HG03432 (cell line): Measurements from ENCODE around the gene CNPY4.

Source experiments
- ATAC-seq: cut with Tn5 transposase; IDR thresholded peaks from one replicate; pipeline ENCODE4 v1.9.1; 2021; ENCODE audit warnings: mild to moderate bottlenecking, moderate library complexity; ENCODE audit not compliant: unreplicated experiment

Gene CNPY4

DNA sequence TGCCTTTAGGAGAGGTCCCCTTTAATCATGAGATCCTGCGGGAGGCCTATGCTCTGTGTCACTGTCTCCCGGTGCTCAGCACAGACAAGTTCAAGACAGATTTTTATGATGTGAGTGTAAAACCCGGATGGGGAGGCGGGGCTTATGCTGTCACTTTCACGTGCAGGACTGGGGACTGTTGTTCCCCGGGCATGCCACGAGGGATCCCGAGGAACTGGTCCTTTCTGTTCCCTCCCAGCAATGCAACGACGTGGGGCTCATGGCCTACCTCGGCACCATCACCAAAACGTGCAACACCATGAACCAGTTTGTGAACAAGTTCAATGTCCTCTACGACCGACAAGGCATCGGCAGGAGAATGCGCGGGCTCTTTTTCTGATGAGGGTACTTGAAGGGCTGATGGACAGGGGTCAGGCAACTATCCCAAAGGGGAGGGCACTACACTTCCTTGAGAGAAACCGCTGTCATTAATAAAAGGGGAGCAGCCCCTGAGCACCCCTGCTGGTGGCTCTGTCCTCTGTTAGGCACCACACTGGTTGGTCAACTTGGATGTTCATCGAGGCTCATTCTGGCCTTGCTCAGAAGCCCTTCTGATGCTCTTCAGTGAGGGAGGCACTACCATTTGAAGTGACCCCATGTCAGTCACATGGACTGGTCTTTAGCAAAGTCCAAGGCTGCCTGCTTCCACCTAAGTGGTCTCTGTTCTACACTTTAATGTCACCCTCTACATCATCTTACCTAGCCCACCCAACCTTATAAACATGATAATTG lies 27.8 kb upstream of the CNPY4 start:
- ATAC-seq: no peak

DNA sequence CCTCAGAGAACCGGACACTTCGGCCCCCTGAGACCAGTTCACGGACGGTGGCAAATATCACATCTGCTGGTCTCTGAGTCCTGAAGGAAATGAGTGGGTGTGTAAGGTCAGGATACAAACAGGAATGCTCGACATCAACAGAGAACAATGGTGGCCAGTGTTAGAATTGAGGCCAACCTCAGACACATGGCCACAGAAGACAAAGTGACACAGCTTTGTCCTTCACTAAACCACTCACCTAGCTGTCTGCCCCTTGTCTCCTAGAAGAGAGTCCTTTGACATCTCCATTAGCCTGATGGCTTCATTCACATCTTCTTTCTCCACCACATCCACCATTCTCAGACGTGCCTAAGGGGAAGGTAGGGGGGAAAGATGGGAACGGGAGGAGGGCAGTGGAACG lies 26.4 kb upstream of the CNPY4 start:
- no peak for ATAC-seq

DNA sequence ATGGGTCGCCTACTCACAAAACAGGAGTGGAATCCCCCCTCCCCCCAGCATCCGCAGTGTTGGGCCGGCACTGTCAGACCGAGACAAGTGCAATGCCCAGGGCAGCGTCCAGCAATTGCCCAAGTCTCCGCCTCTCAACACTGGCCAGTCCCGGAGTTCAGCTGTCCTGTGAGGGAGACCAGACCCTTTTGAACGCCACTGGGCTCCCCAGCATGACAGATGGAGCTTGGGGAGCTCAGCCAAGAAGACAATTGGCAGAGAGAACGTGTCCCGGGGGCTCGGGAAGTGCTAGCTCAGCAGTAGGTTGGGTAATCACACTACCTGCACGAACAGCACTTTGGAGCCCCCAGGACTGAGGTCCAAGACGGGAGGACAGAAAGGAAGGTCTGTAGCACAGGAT lies 25.9 kb upstream of the CNPY4 start:
- ATAC-seq: no peak

DNA sequence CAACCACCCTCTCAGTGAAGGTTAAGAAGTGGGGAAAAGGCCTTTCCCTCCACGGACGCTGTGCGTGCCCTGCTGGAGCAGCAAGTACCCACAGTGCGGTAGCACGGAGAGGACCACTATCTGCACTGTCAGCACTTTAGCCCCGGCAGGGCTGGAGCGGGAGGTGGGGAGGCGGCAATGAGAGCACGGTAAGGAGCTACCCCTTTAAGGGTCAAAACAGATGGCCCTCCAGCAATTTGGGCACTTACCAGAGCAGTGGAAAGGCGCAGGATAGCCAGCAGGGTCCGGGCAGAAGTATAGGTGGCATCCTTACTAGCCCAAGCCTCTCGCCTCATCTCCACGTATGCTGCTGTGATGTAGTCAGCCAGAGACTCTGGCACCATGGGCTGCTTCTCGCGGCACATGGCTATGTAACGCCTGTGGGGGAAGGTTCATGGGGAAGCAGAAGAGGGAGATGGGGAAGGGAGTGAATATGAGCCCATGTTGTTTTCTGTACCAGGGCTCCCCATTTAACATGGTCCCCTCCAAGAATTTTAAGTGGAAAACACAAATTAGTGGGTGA lies 25.4 kb upstream of the CNPY4 start:
- ATAC-seq: no peak

DNA sequence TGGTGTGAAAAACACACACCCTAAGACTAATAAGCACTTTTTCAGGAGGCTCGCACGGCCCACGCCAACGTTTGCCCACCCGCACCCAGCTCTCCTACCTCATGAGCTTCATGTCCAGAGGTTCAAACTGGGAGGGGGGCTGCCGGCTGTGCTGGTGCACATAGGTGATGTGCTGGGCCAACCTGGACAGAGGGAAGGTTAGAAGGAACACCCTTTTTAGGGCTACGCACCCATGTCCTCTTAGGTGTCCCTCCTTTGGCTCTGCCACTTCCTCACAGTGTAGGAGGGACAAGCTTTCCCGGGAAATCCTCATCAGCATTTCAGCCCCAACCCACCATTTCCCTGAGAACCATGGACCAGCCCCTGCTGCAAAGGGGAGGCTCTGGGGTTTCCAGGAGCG lies 24.1 kb upstream of the CNPY4 start:
- ATAC-seq: no peak

DNA sequence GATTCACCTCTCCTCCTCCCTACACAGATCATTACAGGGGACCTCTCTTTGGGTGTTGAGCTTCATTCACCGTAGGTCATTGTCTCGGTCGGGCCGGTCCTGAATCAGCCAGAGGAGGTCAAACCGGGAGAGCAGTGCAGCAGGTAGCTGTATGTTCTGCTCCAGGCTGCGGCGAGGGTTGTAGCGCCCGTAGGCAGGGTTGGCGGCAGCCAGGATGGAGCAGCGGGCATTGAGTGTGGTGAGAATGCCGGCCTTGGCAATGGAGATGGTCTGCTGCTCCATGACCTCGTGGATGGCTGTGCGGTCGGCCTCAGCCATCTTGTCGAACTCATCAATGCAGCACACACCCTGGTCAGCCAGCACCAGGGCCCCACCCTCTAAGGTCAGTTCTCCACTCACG lies 23.7 kb upstream of the CNPY4 start:
- ATAC-seq: no peak

DNA sequence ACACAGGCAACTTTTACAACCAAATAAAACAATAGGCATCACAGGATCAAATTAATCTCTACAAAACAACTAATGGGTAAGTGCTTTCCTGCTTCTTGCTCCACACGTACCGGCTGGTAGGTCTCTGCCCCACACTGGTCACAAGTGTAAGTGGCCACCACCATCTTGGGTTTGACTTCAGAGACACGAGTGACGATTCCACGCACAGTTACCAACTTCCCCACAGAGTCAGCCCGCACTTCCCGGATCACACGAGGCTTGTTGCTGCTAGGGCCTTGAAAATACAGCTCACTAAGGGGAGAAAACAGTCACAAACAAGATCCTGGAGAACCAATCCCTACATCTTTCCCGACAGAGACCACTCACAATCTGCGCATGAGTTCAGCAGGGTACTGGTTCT lies 20.5 kb upstream of the CNPY4 start:
- ATAC-seq: no peak

DNA sequence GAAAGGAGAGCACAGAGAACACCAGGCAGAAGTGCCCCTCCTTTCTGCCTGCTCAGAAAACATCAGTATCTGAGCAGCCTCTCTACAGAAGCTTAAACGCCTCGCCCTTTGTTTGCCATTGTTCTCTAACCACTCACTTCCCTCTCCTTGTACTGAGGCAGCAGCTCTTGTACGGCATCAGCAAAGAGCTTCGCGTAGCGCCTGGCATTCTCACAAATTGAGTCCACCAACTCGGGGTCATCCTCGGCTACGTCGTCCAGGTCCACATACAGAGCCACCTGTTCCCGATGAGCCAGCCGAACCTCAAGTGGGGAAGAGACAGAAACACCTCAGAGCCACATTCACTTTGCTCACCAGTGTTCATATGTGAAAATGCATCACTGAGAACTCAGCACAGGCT lies 20.0 kb upstream of the CNPY4 start:
- ATAC-seq: no peak

DNA sequence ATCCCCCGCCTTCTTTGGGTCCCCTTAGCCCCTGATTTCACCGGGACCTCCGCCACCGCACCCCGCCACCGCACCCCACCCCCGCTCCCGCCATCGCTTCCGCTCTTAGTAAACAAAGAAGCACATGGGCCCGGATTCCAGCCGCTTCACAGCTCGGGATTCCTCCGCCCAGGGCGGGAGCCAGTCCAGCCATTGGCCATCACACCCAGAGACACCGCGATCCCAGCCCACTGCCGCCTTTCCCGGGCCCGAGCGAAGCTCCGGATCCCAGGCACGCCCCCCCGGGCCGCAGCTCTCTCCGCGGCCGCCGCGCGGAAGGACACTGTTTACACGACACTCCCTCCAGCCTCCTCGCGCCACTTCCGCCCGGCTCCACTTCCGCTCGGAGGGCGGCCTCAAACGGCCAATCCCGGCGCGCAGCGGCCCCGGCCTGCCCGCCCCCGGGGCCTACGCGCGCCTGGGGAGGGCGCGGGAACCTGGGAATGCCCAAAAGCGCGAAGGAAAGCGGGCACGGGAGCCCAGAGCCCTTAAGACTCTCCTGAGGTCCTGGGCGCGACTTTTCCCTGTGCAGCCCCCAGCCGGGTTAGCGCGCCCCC lies 18.9 kb upstream of the CNPY4 start:
- ATAC-seq: peak; percentile 74

DNA sequence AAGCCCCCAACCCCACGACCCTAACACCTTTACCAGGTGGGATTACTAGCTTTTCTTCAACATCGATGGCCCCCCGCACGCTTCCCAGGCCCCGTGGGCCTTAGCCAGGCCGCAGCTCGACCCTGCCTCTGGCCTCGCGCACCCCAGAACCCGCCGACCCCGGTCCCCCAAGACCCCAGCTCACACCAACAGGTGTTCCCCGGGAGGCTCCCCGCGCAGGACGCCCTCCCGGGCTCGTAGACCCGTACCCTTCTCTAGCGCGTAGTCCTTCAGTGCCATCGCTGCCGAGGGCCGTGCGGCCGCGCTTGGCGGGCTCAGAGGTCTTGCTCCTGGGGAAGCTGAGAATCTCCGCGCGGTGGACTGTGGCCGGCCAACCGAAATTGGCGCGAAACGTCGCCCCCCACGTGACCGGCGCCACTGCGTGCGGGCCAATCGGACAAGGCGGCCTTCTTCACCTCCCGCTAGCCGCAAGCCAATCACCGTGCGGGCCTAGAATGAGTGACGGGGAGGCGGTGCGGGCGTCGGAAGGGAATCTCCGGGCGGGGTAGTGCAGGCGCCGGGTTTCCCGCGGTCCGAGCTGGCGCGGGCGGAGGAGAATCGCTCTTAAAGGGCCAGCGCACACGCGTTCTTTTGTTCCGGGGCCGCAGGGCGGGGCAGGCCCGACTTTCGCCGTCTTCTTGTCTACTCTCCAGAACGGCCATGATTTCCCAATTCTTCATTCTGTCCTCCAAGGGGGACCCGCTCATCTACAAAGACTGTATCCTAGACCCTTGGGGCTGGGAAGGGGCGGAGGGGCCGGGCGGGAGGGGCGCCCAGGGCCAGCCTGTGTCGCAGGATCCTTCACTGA lies 18.2 kb upstream of the CNPY4 start, which contains the start of the genes AP4M1 and MCM7:
Gene AP4M1, plus strand, starts transcription at position 628 of the 847 bp plus-strand sequence. Its CDS starts 72 bp downstream, at position 700.
Gene MCM7, minus strand, starts transcription at position 382 of the 847 bp plus-strand sequence. Its CDS starts 103 bp downstream, at position 279.
- peak; percentile 83 for ATAC-seq

DNA sequence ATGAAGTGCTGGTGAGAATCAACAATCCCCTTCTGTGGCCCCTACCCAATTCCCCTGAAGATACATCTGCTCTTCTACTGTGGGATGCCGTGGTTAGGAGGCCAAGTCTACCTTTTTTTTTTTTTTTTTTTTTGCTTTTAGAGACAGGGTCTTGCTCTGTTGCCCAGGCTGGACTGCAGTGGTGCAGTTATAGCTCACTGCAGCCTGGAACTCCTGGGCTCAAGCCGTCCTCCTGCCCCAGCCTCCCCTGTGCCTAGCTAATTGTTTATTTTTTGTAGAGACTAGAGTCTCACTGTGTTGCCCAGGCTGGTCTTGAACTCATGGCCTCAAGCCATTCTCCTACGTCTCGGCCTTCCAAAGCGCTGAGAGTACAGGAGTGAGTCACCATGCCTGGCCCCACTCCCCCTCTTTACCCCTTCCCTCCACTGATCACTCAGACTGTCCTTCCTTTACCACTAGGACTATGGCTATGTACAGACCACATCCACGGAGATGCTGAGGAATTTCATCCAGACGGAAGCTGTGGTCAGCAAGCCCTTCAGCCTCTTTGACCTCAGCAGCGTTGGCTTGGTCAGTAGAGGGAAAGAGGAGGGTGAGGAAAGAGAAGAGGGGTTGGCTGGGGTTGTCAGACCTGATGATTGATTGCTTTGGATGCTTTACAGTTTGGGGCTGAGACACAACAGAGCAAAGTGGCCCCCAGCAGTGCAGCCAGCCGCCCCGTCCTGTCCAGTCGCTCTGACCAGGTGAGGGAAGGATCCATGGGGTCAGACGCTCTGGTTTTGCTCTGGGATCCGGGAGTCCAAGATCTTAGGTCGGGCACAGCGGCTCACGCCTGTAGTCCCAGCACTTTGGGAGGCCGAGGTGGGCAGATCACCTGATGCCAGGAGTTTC lies 16.2 kb upstream of the CNPY4 start:
- ATAC-seq: no peak

DNA sequence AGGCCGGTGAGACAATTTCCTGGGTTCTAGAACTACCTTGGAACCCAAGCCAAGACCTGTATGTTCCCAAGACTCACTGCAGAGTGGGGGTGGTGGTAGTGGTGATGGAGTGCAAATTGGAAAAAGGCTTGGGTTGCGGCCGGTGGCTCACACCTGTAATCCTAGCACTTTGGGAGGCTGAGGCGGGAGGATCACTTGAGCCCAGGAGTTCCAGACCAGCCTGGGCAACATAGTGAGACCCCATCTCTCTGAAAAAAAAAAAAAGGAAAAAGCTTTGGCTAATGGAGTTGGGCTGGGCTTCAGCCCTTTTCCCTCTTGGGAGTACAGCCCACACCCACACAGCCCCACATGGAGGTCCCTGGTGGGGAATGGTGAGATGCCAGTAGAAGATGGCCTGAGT lies 13.9 kb upstream of the CNPY4 start:
- ATAC-seq: no peak

DNA sequence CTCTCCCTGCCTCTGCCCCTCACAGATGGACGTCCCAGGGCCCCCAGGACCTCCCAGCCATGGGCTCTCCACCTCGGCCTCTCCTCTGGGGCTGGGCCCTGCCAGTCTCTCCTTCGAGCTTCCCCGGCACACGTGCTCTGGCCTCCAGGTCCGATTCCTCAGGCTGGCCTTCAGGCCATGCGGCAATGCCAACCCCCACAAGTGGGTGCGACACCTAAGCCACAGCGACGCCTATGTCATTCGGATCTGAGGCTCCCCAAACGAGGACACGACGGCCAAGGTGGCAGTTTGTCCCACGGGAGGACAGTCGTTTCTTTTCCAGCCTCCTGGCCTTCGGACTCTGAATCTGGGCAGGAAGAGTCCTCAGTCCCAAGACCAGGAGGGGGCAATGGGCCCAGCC lies 12.8 kb upstream of the CNPY4 start:
- no peak for ATAC-seq

DNA sequence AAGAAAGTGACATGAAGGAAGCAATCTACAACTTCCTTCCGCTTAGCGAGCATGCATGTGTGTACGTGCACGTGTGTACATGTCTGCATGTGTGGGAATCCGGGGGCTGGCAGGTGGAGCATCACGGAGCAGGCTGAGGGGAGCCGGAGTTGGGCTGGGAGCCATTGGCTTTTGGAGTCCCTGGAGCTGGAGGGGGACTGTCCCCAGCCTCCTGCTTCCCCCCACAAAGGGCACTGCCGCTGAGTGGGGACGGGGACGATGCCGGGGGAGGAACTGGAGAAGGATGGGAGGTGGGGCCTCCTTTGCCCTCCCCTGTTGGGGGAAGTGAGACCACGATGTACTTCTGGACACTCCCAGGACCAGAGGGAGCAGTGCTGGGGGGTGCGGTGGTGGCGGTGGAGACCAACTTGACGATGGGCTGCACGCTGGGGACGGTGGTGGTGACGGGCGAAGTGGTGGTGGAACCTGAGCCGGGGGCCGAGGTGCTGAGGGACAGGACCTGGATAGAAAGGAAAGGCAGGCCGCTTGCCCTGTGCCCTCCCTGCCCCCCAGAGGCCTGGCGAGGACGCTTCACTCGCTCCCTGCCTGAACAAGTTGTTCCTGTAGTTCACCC lies 12.2 kb upstream of the CNPY4 start:
- no peak for ATAC-seq

DNA sequence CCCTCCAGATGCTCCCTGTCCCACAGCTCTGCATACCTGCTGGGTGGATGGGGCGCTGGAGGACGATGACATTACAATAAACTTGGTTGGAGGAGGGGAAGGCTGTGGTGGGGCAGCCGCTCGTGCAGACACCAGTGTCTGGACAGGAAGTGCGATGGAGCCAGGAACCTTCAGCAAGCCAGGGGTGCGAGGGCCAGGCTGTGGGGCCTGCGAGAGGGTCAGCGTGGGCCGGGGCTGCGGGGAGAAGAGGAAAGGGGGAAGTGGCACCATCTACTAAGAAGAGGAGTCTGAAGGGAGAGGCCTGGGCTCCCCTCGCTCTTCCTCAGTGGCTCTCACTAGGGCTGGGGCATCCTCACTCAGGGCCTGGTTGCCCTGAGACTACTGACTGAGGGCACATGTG lies 11.5 kb upstream of the CNPY4 start:
- no peak for ATAC-seq

DNA sequence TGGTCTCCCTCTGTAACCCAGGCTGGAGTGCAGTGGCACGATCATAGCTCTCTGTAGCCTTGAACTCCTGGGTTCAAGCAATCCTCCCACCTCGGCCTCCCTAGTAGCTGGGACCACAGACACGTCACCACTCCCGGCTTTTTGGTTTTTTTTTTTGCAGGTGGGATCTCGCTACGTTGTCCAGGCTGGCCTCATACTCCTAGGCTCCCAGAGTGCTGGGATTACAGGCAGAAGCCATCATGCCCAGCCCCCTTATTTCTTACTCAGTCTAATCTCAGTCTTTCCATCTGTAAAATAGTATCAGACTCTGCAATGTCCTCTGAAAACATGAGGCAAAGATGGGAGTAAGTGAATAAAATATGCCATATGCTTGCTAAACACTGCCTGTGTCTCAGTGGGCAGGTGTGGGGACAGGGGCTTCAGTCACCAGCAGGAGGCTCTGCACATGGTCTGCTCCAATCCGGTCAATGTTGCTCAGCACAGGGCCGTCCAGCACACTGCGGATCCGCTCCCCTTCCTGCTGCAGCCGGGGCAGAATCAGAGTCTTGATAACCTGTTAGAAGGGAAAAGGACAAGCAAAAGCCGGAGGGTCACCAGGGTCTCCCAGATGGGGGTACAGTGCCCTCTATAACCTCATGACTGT lies 9.8 kb upstream of the CNPY4 start:
- no peak for ATAC-seq

DNA sequence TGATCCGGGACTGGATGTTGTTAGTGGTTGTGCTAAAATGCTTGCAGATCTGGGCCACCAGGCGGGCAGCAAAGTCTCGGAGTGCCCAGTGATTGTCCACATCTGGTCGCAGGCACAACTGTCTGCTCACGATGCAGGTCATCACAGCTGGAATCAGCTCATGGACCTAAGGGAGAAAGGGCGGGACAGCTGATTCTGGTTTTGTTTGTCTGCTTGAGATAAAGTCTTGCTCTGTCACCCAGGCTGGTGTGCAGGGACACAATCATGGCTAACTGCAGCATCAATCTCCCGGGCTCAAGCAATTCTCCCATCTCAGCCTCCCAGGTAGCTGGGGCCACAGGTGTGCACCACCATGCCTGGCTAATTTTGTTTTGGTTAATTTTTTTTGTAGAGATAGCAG lies 8.3 kb upstream of the CNPY4 start:
- ATAC-seq: no peak

DNA sequence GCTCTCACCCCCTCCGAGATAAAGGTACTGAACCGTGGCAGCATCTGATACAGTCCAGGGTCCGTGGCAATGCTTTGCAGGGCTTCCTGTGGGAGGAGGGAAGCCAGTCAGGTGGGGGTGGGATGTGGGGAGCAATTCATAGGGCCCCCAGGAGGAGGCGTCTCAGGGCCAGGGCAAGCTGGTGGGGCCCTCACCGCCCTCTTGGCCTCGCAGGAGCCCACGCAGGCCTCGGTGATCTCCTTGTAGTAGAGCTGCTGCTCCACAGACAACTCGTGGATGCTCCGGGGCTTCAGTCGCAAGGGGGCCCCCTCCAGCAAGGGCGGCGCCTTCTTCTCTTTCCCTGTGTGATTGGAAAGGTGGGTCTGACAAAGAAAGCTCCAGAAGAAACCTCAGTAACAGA lies 7.5 kb upstream of the CNPY4 start:
- ATAC-seq: no peak

DNA sequence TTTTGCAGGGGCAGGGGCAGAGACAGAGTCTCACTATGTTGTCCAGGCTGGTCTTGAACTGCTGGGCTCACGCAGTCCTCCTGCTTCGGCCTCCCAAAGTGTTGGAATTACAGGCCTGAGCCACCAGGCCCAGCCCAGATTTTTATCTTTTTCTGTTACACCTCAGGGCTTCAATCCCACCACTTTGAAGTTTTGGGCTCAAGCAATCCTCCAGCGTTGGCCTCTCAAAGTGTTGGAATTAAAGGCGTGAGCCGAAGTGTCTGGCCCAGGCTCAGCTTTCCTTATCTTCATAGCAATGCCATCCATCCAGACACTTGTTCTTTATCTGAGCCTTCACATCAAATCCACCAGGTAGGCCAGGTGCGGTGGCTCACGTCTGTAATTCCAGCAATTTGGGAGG lies 4.4 kb upstream of the CNPY4 start:
- ATAC-seq: no peak
